Hematopoietic multipotent progenitor cell treated with erythropoietin and hydrocortisone succinate and interleukin-3 and kit ligand, for 17 days (in vitro differentiated cells): ENCODE measurements around the gene ZNF688.
A peak's percentile ranks its signal among the peaks of the same experiment; 100 is the strongest.
"Not testable (repeated sequence)": the region's sequence is repeated elsewhere in the genome, so short reads cannot be mapped to it uniquely, and the experiment has no call there.

Source experiments
- DNase-seq: peaks from one replicate; pipeline ENCODE4 v3.0.0-alpha.2; 2015; ENCODE audit warnings: low spot score

ZNF688 gene

GRCh38 chr16:30571445-30572322 lies at the start of gene ZNF688:
Gene ZNF688, minus strand, starts transcription at chr16:30571714. Its CDS starts 85 bp downstream, at chr16:30571629.
- DNase-seq: peak; percentile 87

GRCh38 chr16:30620169-30620568 lies 48.7 kb upstream of the ZNF688 start:
- no peak for DNase-seq

GRCh38 chr16:30619638-30620037 lies 48.1 kb upstream of the ZNF688 start:
- no peak for DNase-seq

- no peak for DNase-seq
These were observed 47.7 kb upstream of the ZNF688 start for GRCh38 chr16:30619202-30619601.

- peak; percentile 54 for DNase-seq
These were observed 44.0 kb upstream of the ZNF688 start for GRCh38 chr16:30615358-30616091.

- peak; percentile 97 for DNase-seq
These were observed 38.7 kb upstream of the ZNF688 start, which contains the start of gene ZNF689 for GRCh38 chr16:30609926-30610839. Gene ZNF689, minus strand, starts transcription at chr16:30610389. Its CDS starts 348 bp downstream, at chr16:30610041.

- DNase-seq: no peak
These were observed 37.8 kb upstream of the ZNF688 start for GRCh38 chr16:30609002-30609925.

- no peak for DNase-seq
These were observed 34.5 kb upstream of the ZNF688 start for GRCh38 chr16:30606004-30606403.

GRCh38 chr16:30605158-30605557 lies 33.6 kb upstream of the ZNF688 start:
- DNase-seq: no peak

- DNase-seq: no peak
These were observed 32.9 kb upstream of the ZNF688 start for GRCh38 chr16:30604316-30604947.

GRCh38 chr16:30603945-30604315 lies 32.4 kb upstream of the ZNF688 start:
- DNase-seq: no peak

- DNase-seq: no peak
These were observed 31.2 kb upstream of the ZNF688 start for GRCh38 chr16:30602616-30603277.

GRCh38 chr16:30601966-30602365 lies 30.5 kb upstream of the ZNF688 start:
- no peak for DNase-seq

- DNase-seq: no peak
These were observed 29.4 kb upstream of the ZNF688 start for GRCh38 chr16:30600929-30601328.

GRCh38 chr16:30600215-30600614 lies 28.7 kb upstream of the ZNF688 start:
- DNase-seq: no peak

- DNase-seq: no peak
These were observed 21.4 kb upstream of the ZNF688 start for GRCh38 chr16:30592871-30593270.

- not testable (repeated sequence) for DNase-seq
These were observed 19.4 kb upstream of the ZNF688 start for GRCh38 chr16:30590869-30591268.

- not testable (repeated sequence) for DNase-seq
These were observed 18.1 kb upstream of the ZNF688 start for GRCh38 chr16:30589582-30589981.

GRCh38 chr16:30588651-30589050 lies 17.1 kb upstream of the ZNF688 start:
- no peak for DNase-seq
